ENCODE data around the gene CDKAL1. TPM values are rescaled to one million over a fixed set of nuclear protein-coding genes. Genes with fewer than 3 reads are reported as not detected.

The CDKAL1 gene
- total RNA-seq, 1 donor from 2014 or later, result 11.3 TPM

GRCh38 chr6:21137700-21138335 is 603.6 kb downstream of the CDKAL1 start:
- H3K36me3 ChIP-seq, result no peaks in the 10 kb centered on the region
- no peaks in the 10 kb centered on the region for H3K9me3 ChIP-seq
- no peak overlapping the region for H3K4me3 ChIP-seq
- intact Hi-C loops (cut with DNase I), result no loop called here
- peak overlapping the region; percentile 34 for H3K27ac ChIP-seq
- TF ChIP-seq POLR2A (IDR thresholded peaks at IDR 0.05), result no peak
- no peak for TF ChIP-seq CTCF (IDR thresholded peaks at IDR 0.05)
- TF ChIP-seq POLR2AphosphoS5 (IDR thresholded peaks at IDR 0.05; ENCODE audit: insufficient read depth in 1 of 2, low read depth in 1 of 2), result no peak
- peaks cover 9% of the 10 kb centered on the region for H3K4me1 ChIP-seq
- no peak for DNase-seq (ENCODE audit: extremely low spot score in 2 of 2)
- no peaks in the 10 kb centered on the region for H3K27me3 ChIP-seq

- H3K9me3 ChIP-seq, result no peaks in the 10 kb centered on the region
- H3K36me3 ChIP-seq, result no peaks in the 10 kb centered on the region
- DNase-seq (ENCODE audit: extremely low spot score in 2 of 2), result no peak
- no peaks in the 10 kb centered on the region for H3K27me3 ChIP-seq
- H3K4me1 ChIP-seq, result peaks cover 9% of the 10 kb centered on the region
- intact Hi-C loops (cut with DNase I), result no loop called here
- no peak for TF ChIP-seq POLR2A (IDR thresholded peaks at IDR 0.05)
- TF ChIP-seq CTCF (IDR thresholded peaks at IDR 0.05), result no peak
- TF ChIP-seq POLR2AphosphoS5 (IDR thresholded peaks at IDR 0.05; ENCODE audit: insufficient read depth in 1 of 2, low read depth in 1 of 2), result no peak
- H3K27ac ChIP-seq, result peak overlapping the region; percentile 34
- no peak overlapping the region for H3K4me3 ChIP-seq
Observed at GRCh38 chr6:21138336-21139069, 604.2 kb downstream of the CDKAL1 start.

GRCh38 chr6:21140966-21141365 is 606.7 kb downstream of the CDKAL1 start:
- intact Hi-C loops (cut with DNase I), result no loop called here
- Histone ChIP-seq H3K4me1 (peaks cover 9% of the 10 kb centered on the region), H3K27ac (no peak overlapping the region), H3K9me3 (no peaks in the 10 kb centered on the region), H3K36me3 (no peaks in the 10 kb centered on the region), H3K27me3 (no peaks in the 10 kb centered on the region), H3K4me3 (no peak overlapping the region)
- no peak for DNase-seq (ENCODE audit: extremely low spot score in 2 of 2)
- no peak for TF ChIP-seq POLR2A (IDR thresholded peaks at IDR 0.05)
- no peak for TF ChIP-seq POLR2AphosphoS5 (IDR thresholded peaks at IDR 0.05; ENCODE audit: insufficient read depth in 1 of 2, low read depth in 1 of 2)
- TF ChIP-seq CTCF (IDR thresholded peaks at IDR 0.05), result no peak

- Histone ChIP-seq H3K36me3 (no peaks in the 10 kb centered on the region), H3K4me3 (no peak overlapping the region), H3K9me3 (no peaks in the 10 kb centered on the region), H3K4me1 (peaks cover 9% of the 10 kb centered on the region), H3K27me3 (no peaks in the 10 kb centered on the region), H3K27ac (no peak overlapping the region)
- intact Hi-C loops (cut with DNase I), result no loop called here
- no peak for DNase-seq (ENCODE audit: extremely low spot score in 2 of 2)
- TF ChIP-seq CTCF (IDR thresholded peaks at IDR 0.05), result no peak
- no peak for TF ChIP-seq POLR2AphosphoS5 (IDR thresholded peaks at IDR 0.05; ENCODE audit: insufficient read depth in 1 of 2, low read depth in 1 of 2)
- no peak for TF ChIP-seq POLR2A (IDR thresholded peaks at IDR 0.05)
Observed at GRCh38 chr6:21141616-21142303, 607.5 kb downstream of the CDKAL1 start.

Measured in vagina (tissue), 2 donors.